ENCODE measurements around the gene CTDSPL. TPM values are rescaled to one million over a fixed set of nuclear protein-coding genes. Genes with fewer than 3 reads are reported as not detected.

CTDSPL gene
- total RNA-seq, 1 donor from 2014 or later = 43.0 TPM

DNA sequence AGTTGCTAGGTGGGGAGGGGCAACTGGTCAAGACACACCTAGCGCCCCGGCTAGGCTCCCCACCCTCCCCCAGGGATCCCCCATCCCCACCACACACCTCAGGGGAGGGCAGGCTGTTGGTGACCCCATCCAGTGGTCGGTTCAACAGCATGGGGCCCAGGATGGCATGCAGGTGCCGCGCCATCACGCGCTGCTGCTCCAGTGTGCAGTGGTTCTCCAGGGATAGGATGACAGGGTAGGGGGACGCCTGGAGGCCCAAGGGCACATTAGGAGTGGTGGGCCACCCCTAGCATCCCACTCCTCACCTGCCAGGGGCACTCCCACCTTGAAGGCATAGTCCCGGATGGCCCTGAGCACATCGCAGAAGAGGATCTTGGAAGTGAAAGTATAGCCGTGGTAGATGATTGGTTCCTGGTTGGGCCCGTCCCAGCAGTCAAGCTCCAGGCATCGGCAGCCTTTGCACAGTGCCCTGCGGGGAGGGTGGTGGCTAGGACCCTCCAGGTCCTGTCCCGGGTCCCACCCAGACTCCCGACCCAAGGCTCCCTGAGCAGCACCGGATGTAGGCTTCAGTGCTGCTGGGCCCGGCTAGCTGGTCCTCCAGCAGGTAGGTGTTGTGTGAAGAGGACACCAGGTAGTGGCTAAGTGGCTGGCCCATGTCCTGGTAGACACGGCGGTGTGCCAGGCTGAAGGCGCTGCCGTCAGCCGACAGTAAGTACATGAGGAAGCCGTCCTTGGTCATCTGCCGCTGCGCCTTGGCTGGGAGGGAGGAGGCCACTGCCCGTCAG is 148.3 kb downstream of the CTDSPL start:
- no peak overlapping the region for H3K4me3 ChIP-seq
- H3K27ac ChIP-seq = no peak overlapping the region
- H3K4me2 ChIP-seq = no peak overlapping the region
- H3K27ac Mint-ChIP-seq = no peak overlapping the region
- H3K4me1 Mint-ChIP-seq = peaks cover 5% of the 10 kb centered on the region
- H3K4me3 Mint-ChIP-seq = no peak overlapping the region
- no peak overlapping the region for H3K9ac ChIP-seq
- no peak overlapping the region for H2AFZ ChIP-seq (replicated peaks)
- H3K27me3 ChIP-seq = no peaks in the 10 kb centered on the region
- H3K36me3 ChIP-seq = no peaks in the 10 kb centered on the region
- peaks cover 5% of the 10 kb centered on the region for H3K27me3 Mint-ChIP-seq (ENCODE audit: insufficient read depth, low read depth)
- H3F3A ChIP-seq (ENCODE audit: low read depth) = no peaks in the 10 kb centered on the region
- no peaks in the 10 kb centered on the region for H3K79me2 ChIP-seq (ENCODE audit: low read depth)
- H3K9me3 ChIP-seq (ENCODE audit: low read depth) = no peaks in the 10 kb centered on the region
- no peak for DNase-seq (ENCODE audit: low spot score)
- H4K20me1 ChIP-seq (ENCODE audit: low read depth) = no peaks in the 10 kb centered on the region
- no peak for TF ChIP-seq CTCF (IDR thresholded peaks at IDR 0.05)
- no peak for TF ChIP-seq EZH2phosphoT487 (IDR thresholded peaks at IDR 0.05)
- TF ChIP-seq EZH2 (IDR thresholded peaks at IDR 0.05) = no peak
- H3K36me3 Mint-ChIP-seq = peaks cover 12% of the 10 kb centered on the region
- H3K9me3 Mint-ChIP-seq = no peaks in the 10 kb centered on the region
- H3K4me1 ChIP-seq = no peaks in the 10 kb centered on the region

DNA sequence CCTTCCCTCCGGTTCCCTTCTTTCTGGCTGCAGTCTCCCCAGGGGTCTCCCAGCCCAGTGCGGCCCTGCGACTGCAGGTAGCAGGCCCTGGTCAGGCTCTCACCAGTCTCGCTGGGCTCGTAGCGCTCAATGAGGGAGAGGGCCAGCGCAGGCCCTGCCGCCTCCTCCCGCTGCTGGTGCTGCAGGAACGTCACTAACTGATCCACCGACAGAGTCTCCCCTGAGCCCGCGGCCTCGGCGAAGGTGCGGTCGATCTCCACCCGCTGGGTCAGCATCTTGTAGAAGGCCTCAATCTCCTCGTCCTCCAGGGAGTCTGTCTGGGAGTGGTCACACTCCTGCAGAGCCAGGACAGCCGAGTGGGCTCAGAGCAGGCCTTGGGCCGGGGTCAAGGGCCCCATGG is 149.4 kb downstream of the CTDSPL start:
- no peak overlapping the region for H3K4me2 ChIP-seq
- no peaks in the 10 kb centered on the region for H3K9me3 ChIP-seq (ENCODE audit: low read depth)
- no peak for DNase-seq (ENCODE audit: low spot score)
- Mint-ChIP-seq H3K9me3 (no peaks in the 10 kb centered on the region), H3K4me1 (no peaks in the 10 kb centered on the region), H3K36me3 (peaks cover 22% of the 10 kb centered on the region), H3K27me3 (ENCODE audit: insufficient read depth, low read depth) (peaks cover 3% of the 10 kb centered on the region), H3K4me3 (no peak overlapping the region), H3K27ac (no peak overlapping the region)
- no peak overlapping the region for H3K4me3 ChIP-seq
- H3K27me3 ChIP-seq = no peaks in the 10 kb centered on the region
- H3K4me1 ChIP-seq = no peaks in the 10 kb centered on the region
- no peak overlapping the region for H3K27ac ChIP-seq
- H3F3A ChIP-seq (ENCODE audit: low read depth) = no peaks in the 10 kb centered on the region
- no peaks in the 10 kb centered on the region for H4K20me1 ChIP-seq (ENCODE audit: low read depth)
- H3K9ac ChIP-seq = no peak overlapping the region
- TF ChIP-seq EZH2 (IDR thresholded peaks at IDR 0.05) (no peak), CTCF (IDR thresholded peaks at IDR 0.05) (no peak), EZH2phosphoT487 (IDR thresholded peaks at IDR 0.05) (no peak)
- H2AFZ ChIP-seq (replicated peaks) = no peak overlapping the region
- no peaks in the 10 kb centered on the region for H3K79me2 ChIP-seq (ENCODE audit: low read depth)
- H3K36me3 ChIP-seq = no peaks in the 10 kb centered on the region

- Mint-ChIP-seq H3K36me3 (peaks cover 29% of the 10 kb centered on the region), H3K27ac (no peak overlapping the region)
Measured at GRCh38 chr3:38015485-38015884, 153.8 kb downstream of the CTDSPL start.

GRCh38 chr3:38015984-38016383 is 154.3 kb downstream of the CTDSPL start:
- no peaks in the 10 kb centered on the region for H3K36me3 ChIP-seq
- peaks cover 29% of the 10 kb centered on the region for H3K36me3 Mint-ChIP-seq

More at GRCh38 chr3:38015485-38015884, 153.8 kb downstream of the CTDSPL start:
- Histone ChIP-seq H3K9me3 (ENCODE audit: low read depth) (no peaks in the 10 kb centered on the region), H3K4me3 (no peak overlapping the region), H3K36me3 (no peaks in the 10 kb centered on the region), H3K9ac (no peak overlapping the region), H3K27ac (no peak overlapping the region), H3K79me2 (ENCODE audit: low read depth) (no peaks in the 10 kb centered on the region), H3K27me3 (no peaks in the 10 kb centered on the region), H3F3A (ENCODE audit: low read depth) (no peaks in the 10 kb centered on the region), H4K20me1 (ENCODE audit: low read depth) (peaks cover 7% of the 10 kb centered on the region), H3K4me1 (no peaks in the 10 kb centered on the region), H3K4me2 (no peak overlapping the region), H2AFZ (replicated peaks) (no peak overlapping the region)
- DNase-seq (ENCODE audit: low spot score) = no peak
- no peak for TF ChIP-seq EZH2 (IDR thresholded peaks at IDR 0.05)
- Mint-ChIP-seq H3K4me1 (no peaks in the 10 kb centered on the region), H3K4me3 (no peak overlapping the region), H3K27me3 (ENCODE audit: insufficient read depth, low read depth) (peaks cover 5% of the 10 kb centered on the region), H3K9me3 (no peaks in the 10 kb centered on the region)

More at GRCh38 chr3:38015984-38016383, 154.3 kb downstream of the CTDSPL start:
- Histone ChIP-seq H3K27ac (no peak overlapping the region), H3K4me2 (no peak overlapping the region), H3K4me3 (no peak overlapping the region), H3K79me2 (ENCODE audit: low read depth) (no peaks in the 10 kb centered on the region), H3K4me1 (no peaks in the 10 kb centered on the region), H3K9ac (no peak overlapping the region), H3K27me3 (no peaks in the 10 kb centered on the region), H3K9me3 (ENCODE audit: low read depth) (no peaks in the 10 kb centered on the region), H3F3A (ENCODE audit: low read depth) (no peaks in the 10 kb centered on the region), H2AFZ (replicated peaks) (no peak overlapping the region), H4K20me1 (ENCODE audit: low read depth) (peaks cover 7% of the 10 kb centered on the region)
- Mint-ChIP-seq H3K4me3 (no peak overlapping the region), H3K9me3 (no peaks in the 10 kb centered on the region), H3K4me1 (no peaks in the 10 kb centered on the region), H3K27me3 (ENCODE audit: insufficient read depth, low read depth) (peaks cover 5% of the 10 kb centered on the region), H3K27ac (no peak overlapping the region)
- no peak for DNase-seq (ENCODE audit: low spot score)
- no peak for TF ChIP-seq EZH2phosphoT487 (IDR thresholded peaks at IDR 0.05)
- TF ChIP-seq CTCF (IDR thresholded peaks at IDR 0.05) = no peak
- no peak for TF ChIP-seq EZH2 (IDR thresholded peaks at IDR 0.05)

All from neural progenitor cell (in vitro differentiated cells).